Measurements from ENCODE around the gene RNF222.

The RNF222 gene

DNA sequence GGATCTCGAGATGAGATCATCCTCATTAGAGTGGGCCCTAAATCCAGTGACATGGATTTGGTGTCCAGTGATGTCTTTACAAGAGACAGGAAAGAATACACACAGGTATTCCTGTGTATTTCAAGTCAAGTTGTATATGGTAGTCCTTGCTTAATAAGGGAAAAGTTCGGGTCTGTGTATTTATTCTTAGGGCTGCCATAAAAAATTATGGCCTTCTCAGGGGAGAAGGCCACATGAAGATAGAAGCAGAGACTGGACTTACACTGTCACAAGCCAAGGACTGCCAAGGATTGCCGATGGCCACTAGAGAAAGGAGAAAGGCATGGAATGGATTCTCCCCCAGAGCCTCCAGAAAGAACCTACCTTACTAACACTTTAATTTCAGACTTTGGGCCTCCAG, 29.4 kb downstream of the RNF222 start:
- TF ChIP-seq, protein P1, sequence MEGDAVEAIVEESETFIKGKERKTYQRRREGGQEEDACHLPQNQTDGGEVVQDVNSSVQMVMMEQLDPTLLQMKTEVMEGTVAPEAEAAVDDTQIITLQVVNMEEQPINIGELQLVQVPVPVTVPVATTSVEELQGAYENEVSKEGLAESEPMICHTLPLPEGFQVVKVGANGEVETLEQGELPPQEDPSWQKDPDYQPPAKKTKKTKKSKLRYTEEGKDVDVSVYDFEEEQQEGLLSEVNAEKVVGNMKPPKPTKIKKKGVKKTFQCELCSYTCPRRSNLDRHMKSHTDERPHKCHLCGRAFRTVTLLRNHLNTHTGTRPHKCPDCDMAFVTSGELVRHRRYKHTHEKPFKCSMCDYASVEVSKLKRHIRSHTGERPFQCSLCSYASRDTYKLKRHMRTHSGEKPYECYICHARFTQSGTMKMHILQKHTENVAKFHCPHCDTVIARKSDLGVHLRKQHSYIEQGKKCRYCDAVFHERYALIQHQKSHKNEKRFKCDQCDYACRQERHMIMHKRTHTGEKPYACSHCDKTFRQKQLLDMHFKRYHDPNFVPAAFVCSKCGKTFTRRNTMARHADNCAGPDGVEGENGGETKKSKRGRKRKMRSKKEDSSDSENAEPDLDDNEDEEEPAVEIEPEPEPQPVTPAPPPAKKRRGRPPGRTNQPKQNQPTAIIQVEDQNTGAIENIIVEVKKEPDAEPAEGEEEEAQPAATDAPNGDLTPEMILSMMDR (IDR thresholded peaks at IDR 0.05; ENCODE audit: low read depth, low read length), result no peak
- Histone ChIP-seq H3K9me3 (ENCODE audit: severe bottlenecking) (no peaks in the 10 kb centered on the region), H3K27ac (no peak overlapping the region), H3K4me3 (ENCODE audit: low read depth, low read length) (no peak overlapping the region), H3K36me3 (peaks cover 26% of the 10 kb centered on the region), H3K27me3 (ENCODE audit: insufficient read depth, low read depth, severe bottlenecking) (no peaks in the 10 kb centered on the region)
- DNase-seq, result no peak

DNA sequence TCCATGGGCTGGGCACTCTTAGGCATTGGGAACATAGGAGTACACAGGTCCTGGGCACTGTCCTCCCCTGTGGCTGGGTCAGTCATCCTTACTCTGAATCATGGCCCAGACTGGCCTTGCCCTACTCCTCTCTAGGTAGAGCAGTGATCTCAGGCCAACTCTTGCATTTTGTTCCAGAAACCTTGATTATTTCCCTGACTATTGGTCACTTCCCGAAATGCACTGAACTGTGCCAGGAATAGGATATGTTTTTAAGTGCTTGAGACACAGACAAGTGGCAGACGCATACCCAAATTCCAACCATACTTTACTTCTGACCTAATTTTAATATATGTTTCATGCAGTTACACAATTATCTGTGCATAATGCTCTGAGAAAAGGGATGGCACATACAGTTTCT, 31.4 kb downstream of the RNF222 start:
- peaks cover 26% of the 10 kb centered on the region for H3K36me3 ChIP-seq
- no peak overlapping the region for H3K4me3 ChIP-seq (ENCODE audit: low read depth, low read length)
- TF ChIP-seq, protein P1 (IDR thresholded peaks at IDR 0.05; ENCODE audit: low read depth, low read length), result no peak
- DNase-seq, result no peak
- no peaks in the 10 kb centered on the region for H3K27me3 ChIP-seq (ENCODE audit: insufficient read depth, low read depth, severe bottlenecking)
- H3K27ac ChIP-seq, result no peak overlapping the region
- no peaks in the 10 kb centered on the region for H3K9me3 ChIP-seq (ENCODE audit: severe bottlenecking)

DNA sequence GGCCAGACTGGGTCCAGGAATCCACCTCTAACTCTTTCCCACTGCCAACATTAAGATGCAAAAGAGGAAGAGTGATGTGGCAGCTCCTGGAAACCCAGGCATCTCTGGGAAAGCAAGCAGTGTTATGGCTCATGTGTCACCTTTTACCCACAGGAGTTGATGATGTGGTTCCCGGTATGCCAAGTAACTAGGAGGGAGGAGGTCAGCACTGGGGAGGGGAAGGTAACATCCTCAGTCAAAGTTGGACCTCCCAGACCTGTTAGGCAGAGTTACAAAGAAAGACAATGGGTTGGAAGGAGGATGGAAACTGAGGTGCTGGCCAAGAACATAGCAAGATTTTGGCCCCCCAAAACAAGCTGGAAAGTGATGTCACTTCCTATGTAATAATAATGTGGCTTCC, 32.5 kb downstream of the RNF222 start:
- TF ChIP-seq, protein P1 (IDR thresholded peaks at IDR 0.05; ENCODE audit: low read depth, low read length), result no peak
- no peaks in the 10 kb centered on the region for H3K27me3 ChIP-seq (ENCODE audit: insufficient read depth, low read depth, severe bottlenecking)
- DNase-seq, result no peak
- no peak overlapping the region for H3K27ac ChIP-seq
- no peak overlapping the region for H3K4me3 ChIP-seq (ENCODE audit: low read depth, low read length)
- H3K36me3 ChIP-seq, result peaks cover 22% of the 10 kb centered on the region
- no peaks in the 10 kb centered on the region for H3K9me3 ChIP-seq (ENCODE audit: severe bottlenecking)

DNA sequence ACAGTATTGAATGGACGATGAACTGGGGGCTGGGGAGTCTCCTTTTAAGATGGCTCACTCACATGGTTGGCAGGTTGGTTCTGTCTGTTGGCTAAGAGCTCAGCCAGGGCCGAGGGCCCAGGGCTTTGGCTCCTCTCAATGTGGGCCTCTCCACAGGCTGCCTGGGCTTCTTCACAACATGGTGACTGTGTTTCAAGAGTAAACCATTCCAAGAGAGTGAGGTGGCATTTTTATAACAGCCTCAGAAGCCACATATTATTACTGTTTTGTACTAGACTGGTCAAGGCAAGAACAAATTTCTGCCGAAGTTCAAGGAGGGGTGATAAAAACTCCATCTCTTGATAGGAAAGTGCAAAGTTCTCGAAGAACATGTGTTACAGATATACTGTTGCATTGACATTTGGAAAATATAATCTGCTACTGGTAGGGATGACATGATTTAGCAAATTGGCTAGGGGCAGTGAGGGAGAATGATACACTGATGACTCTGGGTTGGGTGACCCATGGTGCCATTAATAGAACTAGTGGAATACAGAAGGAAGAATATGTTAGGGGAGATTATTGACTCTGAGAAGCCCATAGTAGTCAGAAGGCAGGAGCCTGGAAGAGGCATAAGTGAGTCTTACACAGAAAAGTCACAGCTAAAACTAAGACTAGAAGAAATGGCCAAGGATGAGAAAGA, 34.8 kb downstream of the RNF222 start:
- Histone ChIP-seq H3K27me3 (ENCODE audit: insufficient read depth, low read depth, severe bottlenecking) (no peaks in the 10 kb centered on the region), H3K36me3 (no peaks in the 10 kb centered on the region; the same call in none of the 2 replicates), H3K27ac (no peak overlapping the region), H3K4me3 (ENCODE audit: low read depth, low read length) (no peak overlapping the region), H3K9me3 (ENCODE audit: severe bottlenecking) (no peaks in the 10 kb centered on the region)
- DNase-seq, result no peak
- TF ChIP-seq, protein P1 (IDR thresholded peaks at IDR 0.05; ENCODE audit: low read depth, low read length), result no peak

DNA sequence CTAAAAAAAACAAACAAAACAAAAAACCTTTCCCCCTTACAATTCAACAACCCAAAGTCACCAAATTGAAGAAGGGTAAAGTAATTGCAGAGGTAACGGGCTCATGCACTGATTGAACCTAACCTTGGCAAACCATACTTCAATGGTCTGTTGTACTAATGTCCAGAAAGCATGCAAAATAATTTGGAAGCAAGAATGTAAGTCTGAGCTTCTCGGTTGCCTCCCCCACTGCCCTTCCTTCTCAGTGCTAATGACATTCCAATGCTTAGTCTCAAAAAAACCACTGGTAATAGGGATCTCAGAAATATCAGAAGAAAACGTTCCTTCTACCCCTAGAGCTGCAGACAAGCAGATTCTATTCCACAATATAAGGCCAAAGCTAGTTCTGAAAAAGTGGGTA, 36.9 kb downstream of the RNF222 start:
- Histone ChIP-seq H3K27ac (no peak overlapping the region), H3K4me3 (ENCODE audit: low read depth, low read length) (no peak overlapping the region)
- TF ChIP-seq, protein P1 (IDR thresholded peaks at IDR 0.05; ENCODE audit: low read depth, low read length), result no peak

DNA sequence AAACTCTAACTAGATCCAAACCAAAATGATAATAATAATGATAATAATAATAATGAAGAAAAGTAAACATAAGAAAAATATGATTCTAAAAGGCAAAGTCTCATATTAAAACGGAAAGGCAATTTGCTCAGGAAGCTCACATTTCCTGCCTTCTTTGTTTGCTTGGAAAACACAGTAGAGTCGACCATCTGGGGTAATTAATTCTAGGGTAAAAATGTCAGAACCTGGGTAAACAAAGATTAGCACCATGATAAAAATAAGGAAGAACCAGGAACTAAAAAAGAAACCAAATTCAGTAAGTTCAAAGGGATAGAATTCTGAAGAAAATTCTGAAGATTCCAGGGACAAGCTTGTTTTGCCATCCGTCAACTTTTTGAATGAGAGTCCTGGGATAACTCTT, 37.4 kb downstream of the RNF222 start:
- no peaks in the 10 kb centered on the region for H3K27me3 ChIP-seq (ENCODE audit: insufficient read depth, low read depth, severe bottlenecking)
- TF ChIP-seq, protein P1 (IDR thresholded peaks at IDR 0.05; ENCODE audit: low read depth, low read length), result no peak
- H3K27ac ChIP-seq, result no peak overlapping the region
- DNase-seq, result no peak
- H3K36me3 ChIP-seq, result no peaks in the 10 kb centered on the region; the same call in none of the 2 replicates
- H3K4me3 ChIP-seq (ENCODE audit: low read depth, low read length), result no peak overlapping the region
- H3K9me3 ChIP-seq (ENCODE audit: severe bottlenecking), result no peaks in the 10 kb centered on the region

More for the DNA sequence above, 36.9 kb downstream of the RNF222 start:
- H3K27me3 ChIP-seq (ENCODE audit: insufficient read depth, low read depth, severe bottlenecking), result no peaks in the 10 kb centered on the region
- DNase-seq, result no peak
- H3K9me3 ChIP-seq (ENCODE audit: severe bottlenecking), result no peaks in the 10 kb centered on the region
- H3K36me3 ChIP-seq, result no peaks in the 10 kb centered on the region; the same call in none of the 2 replicates
